IPS-20b (cell line): ENCODE data around the gene OR6A2.

Source experiments
- H3K27ac ChIP-seq: one replicate; pipeline ENCODE4 v1.5.1; 2013; ENCODE audit warnings: low read length
- H3K27me3 ChIP-seq: 2 replicates; pipeline ENCODE4 v1.6.1; 2013; ENCODE audit warnings: mild to moderate bottlenecking, low read length, inconsistent platforms; ENCODE audit not compliant: insufficient read depth
- H3K36me3 ChIP-seq: 2 replicates; pipeline ENCODE4 v1.6.1; 2013; ENCODE audit warnings: low read depth, mild to moderate bottlenecking, inconsistent platforms, low read length, moderate library complexity; ENCODE audit not compliant: insufficient read depth
- H3K4me1 ChIP-seq: 2 replicates; pipeline ENCODE4 v1.6.1; 2013; ENCODE audit warnings: mild to moderate bottlenecking, control low read depth, inconsistent platforms, low read length, moderate library complexity; ENCODE audit not compliant: insufficient read depth
- H3K4me3 ChIP-seq: 2 replicates; pipeline ENCODE4 v1.5.1; 2013; ENCODE audit warnings: mild to moderate bottlenecking, low read length, inconsistent platforms
- H3K9ac ChIP-seq: 2 replicates; pipeline ENCODE4 v1.6.1; 2013; ENCODE audit warnings: low read depth, mild to moderate bottlenecking, inconsistent platforms, low read length, moderate library complexity
- H3K9me3 ChIP-seq: 2 replicates; pipeline ENCODE4 v1.6.1; 2013; ENCODE audit warnings: mild to moderate bottlenecking, low read depth, low read length, inconsistent platforms; ENCODE audit not compliant: insufficient read depth

The OR6A2 gene

DNA sequence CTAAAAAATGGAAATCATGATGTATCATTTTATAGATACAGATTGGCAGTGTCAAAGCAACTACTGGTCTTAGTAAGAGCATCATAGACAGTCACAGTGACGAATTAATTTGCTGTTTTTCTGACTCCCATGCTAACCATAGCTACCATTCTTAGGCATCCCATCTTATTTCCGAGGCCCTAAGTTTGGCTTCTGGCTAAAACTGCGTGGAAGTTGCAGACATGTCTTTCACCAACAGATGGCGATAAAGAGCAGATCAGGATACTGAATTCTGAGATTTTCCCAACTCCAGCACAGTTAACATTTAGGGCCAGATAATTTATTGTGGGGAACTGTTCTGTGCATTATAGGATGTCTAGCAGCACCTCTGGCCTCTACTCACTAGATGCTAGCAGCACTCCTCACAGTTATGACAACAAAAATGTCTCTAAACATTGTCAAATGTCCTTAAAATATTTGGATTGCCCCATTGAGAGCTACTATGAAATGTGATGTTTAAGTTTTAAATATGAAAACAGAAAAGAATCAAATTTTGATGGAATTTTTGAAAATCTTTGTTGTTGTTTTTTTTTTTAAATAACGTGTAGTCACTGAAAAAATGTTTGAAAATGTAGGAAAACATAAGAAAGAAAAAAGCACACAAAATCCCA, 44.1 kb downstream of the OR6A2 start:
- H3K36me3 ChIP-seq = no peaks in the 10 kb centered on the region
- no peak overlapping the region for H3K27ac ChIP-seq
- no peaks in the 10 kb centered on the region for H3K9me3 ChIP-seq
- H3K4me1 ChIP-seq = no peaks in the 10 kb centered on the region
- H3K4me3 ChIP-seq = no peak overlapping the region
- no peak overlapping the region for H3K9ac ChIP-seq
- no peaks in the 10 kb centered on the region for H3K27me3 ChIP-seq

- Histone ChIP-seq H3K9ac (no peak overlapping the region), H3K4me3 (no peak overlapping the region), H3K9me3 (no peaks in the 10 kb centered on the region), H3K4me1 (no peaks in the 10 kb centered on the region), H3K27me3 (no peaks in the 10 kb centered on the region), H3K36me3 (no peaks in the 10 kb centered on the region), H3K27ac (no peak overlapping the region)
Measured at GRCh38 chr11:6747097-6747668, 52.3 kb downstream of the OR6A2 start.

- Histone ChIP-seq H3K9me3 (no peaks in the 10 kb centered on the region), H3K9ac (no peak overlapping the region), H3K4me1 (no peaks in the 10 kb centered on the region), H3K27me3 (no peaks in the 10 kb centered on the region), H3K4me3 (no peak overlapping the region), H3K27ac (no peak overlapping the region), H3K36me3 (no peaks in the 10 kb centered on the region)
Measured at GRCh38 chr11:6746626-6747025, 52.9 kb downstream of the OR6A2 start.

DNA sequence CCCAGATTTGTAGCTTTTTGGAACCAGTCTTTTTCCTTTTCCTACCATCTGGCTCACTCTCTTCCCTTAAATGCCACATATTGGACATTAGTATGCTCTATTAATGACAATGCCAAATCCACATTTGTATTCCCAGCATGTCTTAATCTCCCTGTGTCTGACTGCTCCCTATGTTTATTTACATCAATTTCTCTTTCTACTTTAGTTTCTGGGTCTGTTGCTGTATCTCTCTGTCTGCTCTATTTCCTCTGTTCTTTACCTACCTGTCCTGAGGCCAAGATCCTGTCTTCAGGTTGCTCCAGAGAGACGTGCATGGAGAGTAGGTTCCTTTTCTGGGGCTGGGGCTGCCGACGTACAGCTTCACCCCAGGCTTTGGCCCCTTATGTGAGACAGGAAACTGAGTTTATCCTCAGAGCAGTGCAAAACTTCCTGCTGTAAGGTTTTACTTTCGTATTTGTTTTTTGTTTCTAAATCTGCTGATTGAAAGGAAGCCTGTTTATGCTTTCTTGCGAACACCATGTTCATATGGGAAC, 53.3 kb downstream of the OR6A2 start:
- Histone ChIP-seq H3K4me1 (no peaks in the 10 kb centered on the region), H3K9ac (no peak overlapping the region), H3K27me3 (no peaks in the 10 kb centered on the region), H3K4me3 (no peak overlapping the region), H3K36me3 (no peaks in the 10 kb centered on the region), H3K27ac (no peak overlapping the region), H3K9me3 (no peaks in the 10 kb centered on the region)

DNA sequence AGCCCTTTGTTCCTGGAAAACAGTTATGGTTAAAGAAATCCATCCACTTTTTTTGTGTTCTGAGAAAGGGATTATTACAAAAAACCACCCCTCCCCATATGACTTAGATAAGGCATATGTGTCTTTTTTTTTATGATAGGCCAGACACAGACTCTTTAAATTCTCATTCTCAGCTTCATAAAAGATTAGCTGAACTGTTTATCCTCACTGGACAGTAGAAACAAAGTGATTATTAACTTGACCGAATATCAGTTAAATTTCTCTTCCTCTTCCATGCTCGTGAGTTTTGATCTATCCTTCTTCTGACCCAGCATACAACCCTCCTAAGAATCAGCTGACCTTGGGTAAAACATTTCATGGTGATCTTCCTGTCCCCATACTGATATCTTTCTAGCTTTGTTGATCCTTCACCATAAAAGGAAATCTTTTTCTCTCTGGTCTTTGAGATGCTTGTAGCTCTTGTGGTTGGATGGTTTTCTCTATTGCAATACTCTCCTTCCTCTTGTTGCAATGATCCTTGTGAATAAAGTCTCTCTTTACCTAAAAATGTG, 53.9 kb downstream of the OR6A2 start:
- Histone ChIP-seq H3K9me3 (no peaks in the 10 kb centered on the region), H3K9ac (no peak overlapping the region), H3K27ac (no peak overlapping the region), H3K27me3 (no peaks in the 10 kb centered on the region), H3K36me3 (no peaks in the 10 kb centered on the region), H3K4me1 (no peaks in the 10 kb centered on the region), H3K4me3 (no peak overlapping the region)

GRCh38 chr11:6745018-6745417, 54.5 kb downstream of the OR6A2 start:
- no peak overlapping the region for H3K9ac ChIP-seq
- H3K9me3 ChIP-seq = no peaks in the 10 kb centered on the region
- H3K4me3 ChIP-seq = no peak overlapping the region
- no peaks in the 10 kb centered on the region for H3K36me3 ChIP-seq
- H3K4me1 ChIP-seq = no peaks in the 10 kb centered on the region
- no peak overlapping the region for H3K27ac ChIP-seq
- H3K27me3 ChIP-seq = no peaks in the 10 kb centered on the region

- no peak overlapping the region for H3K4me3 ChIP-seq
- H3K36me3 ChIP-seq = no peaks in the 10 kb centered on the region
- no peaks in the 10 kb centered on the region for H3K4me1 ChIP-seq
- no peak overlapping the region for H3K9ac ChIP-seq
- no peaks in the 10 kb centered on the region for H3K9me3 ChIP-seq
- H3K27me3 ChIP-seq = no peaks in the 10 kb centered on the region
- H3K27ac ChIP-seq = no peak overlapping the region
Measured at GRCh38 chr11:6742260-6742659, 57.2 kb downstream of the OR6A2 start.
